Middle frontal gyrus (tissue), 1 donor: Measurements from ENCODE around the gene RBBP9.
A peak's percentile ranks its signal among the peaks of the same experiment; 100 is the strongest.
"Not testable (repeated sequence)": the region's sequence is repeated elsewhere in the genome, so short reads cannot be mapped to it uniquely, and the experiment has no call there.

Experiments used
- DNase-seq: peaks from one replicate; pipeline ENCODE4 v3.0.0-alpha.2; 2015; ENCODE audit warnings: low spot score; ENCODE audit errors: extremely low spot score

RBBP9 gene

DNA sequence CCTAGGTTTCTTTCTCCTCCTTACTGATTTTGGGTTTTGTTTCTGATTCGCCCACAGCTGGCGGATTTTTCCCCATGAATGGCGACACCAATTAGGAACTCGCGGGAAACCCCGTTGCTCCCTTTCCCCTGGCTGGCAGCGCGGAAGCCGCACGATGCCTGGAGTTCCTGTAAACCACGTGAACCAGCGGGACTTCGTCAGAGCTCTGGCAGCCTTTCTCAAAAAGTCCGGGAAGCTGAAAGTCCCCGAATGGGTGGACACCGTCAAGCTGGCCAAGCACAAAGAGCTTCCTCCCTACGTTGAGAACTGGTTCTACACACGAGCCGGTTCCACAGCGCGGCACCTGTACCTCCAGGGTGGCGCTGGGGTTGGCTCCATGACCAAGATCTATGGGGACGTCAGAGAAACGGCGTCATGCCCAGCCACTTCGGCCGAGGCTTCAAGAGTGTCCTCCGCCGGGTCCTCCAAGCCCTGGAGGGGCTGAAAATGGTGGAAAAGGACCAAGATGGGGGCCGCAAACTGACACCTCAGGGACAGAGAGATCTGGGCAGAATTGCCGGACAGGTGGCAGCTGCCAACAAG lies 7.5 kb upstream of the RBBP9 start:
- DNase-seq = no peak

DNA sequence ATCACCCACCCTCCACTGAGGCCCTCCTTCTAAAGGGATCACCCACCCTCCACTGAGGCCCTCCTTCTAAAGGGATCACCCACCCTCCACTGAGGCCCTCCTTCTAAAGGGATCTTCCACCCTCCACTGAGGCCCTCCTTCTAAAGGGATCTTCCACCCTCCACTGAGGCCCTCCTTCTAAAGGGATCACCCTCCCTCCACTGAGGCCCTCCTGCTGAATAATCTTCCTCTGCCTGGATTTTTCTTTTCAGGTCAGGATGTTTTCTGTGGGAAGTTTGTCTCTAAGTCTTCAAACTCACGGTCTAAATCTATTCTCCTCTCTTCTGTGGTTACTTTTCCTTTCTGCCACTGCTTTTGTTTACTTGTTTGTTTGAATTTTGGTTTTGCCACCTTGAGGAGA lies 4.6 kb upstream of the RBBP9 start:
- not testable (repeated sequence) for DNase-seq

DNA sequence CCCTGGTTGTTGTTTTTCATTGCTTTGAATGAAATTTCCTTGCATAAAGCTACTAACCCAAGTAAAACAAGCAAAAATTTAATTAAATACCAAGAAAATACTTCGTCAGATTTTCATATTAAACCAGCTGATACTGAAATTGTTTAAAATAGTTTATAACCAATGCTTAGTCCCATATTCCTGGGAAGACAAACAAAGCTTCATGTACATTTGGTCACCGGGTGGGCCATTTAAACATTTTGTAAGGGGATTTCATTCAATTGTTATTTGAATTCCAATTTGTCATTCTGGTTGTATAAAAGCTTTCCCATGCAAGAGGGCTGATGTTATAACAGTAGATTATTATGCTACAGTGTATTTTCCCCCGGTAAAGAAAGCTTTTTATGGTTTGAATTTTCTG lies 578 bp upstream of the RBBP9 start:
- no peak for DNase-seq

DNA sequence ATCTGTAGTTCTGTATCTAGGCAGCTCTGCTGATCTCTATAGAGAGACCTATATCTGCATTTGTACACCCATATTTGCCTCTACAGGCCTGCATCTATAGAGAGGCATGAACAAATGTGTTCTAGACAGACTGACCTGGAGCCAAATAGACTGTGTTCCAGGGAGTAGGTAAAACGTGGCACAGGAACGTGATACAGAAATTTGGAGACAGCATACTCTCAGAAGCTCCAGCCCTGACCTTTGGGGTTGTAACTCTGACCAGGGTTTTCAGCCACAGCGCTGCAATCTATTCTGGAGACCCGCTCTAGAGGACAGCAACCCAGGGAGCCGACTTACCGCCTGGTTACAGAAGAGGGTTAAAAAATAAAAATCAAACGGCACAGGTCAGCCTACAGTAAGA lies 983 bp downstream of the RBBP9 start:
- DNase-seq = no peak

DNA sequence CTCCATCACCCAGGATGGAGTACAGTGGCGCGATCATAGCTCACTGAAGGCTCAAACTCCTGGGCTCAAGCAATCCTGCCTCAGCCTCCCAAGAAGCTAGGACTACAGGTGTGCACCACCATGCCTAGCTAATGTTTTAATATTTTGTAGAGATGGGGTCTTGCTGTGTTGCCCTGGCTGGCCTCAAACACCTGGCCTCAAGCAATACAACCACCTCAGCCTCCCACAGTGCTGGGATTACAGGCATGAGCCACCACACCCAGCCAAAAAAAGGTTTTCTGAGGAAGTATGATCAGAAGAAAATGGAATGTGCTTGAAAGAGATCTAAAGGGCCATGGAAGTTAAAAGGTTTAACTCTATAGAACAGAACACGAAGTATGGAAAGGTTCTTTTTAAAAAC lies 8.7 kb downstream of the RBBP9 start:
- DNase-seq = no peak

DNA sequence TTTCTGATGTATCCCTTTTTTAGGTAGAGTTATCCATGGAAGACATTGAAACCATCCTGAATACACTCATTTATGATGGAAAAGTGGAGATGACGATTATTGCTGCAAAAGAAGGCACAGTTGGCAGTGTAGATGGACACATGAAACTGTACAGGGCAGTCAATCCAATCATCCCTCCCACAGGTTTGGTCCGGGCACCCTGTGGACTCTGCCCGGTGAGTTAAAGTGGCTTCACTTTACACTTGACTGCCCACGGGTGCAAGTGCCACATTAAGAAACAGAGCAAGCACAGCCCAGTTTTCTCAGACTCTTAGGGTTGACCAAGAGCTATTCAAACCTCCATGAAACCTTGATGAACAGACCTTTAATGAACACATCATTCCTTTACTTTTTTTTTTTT lies 15.4 kb downstream of the RBBP9 start:
- DNase-seq = no peak

DNA sequence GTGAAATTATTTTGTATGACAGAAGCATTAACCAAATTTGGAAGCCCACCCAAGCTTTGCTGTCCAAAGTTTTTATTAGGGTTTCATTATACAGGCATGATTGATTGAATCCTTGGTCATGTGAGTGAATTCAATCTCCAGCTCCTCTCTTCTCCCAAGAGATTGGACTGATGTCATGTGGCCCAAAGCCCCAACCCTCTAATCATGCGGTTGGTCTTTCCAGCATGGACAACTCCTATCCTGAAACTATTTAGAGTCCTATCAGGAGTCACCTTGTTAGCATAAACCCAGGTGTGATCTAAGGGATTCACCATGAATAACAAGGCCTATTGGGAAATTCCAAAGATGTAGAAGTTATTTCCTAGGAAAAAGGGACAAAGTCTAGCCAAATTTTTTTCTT lies 19.2 kb downstream of the RBBP9 start:
- no peak for DNase-seq

DNA sequence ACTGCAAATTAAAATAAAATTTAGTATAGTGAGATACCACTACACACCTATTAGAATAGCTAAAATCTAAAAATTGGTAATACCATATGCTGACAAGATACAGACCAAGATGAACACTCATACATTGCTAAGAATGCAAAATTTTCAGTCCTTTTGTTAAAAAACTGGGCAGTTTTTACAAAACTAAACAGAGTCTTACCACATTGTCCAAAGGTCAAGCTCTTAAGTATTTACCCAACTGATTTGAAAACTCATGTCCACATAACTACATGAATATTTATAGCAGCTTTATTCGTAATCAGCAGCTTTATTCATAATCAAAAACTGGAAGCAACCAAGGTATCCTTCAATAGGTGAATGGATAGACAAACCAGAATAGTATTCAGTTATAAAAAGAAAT lies 19.8 kb downstream of the RBBP9 start:
- no peak for DNase-seq

DNA sequence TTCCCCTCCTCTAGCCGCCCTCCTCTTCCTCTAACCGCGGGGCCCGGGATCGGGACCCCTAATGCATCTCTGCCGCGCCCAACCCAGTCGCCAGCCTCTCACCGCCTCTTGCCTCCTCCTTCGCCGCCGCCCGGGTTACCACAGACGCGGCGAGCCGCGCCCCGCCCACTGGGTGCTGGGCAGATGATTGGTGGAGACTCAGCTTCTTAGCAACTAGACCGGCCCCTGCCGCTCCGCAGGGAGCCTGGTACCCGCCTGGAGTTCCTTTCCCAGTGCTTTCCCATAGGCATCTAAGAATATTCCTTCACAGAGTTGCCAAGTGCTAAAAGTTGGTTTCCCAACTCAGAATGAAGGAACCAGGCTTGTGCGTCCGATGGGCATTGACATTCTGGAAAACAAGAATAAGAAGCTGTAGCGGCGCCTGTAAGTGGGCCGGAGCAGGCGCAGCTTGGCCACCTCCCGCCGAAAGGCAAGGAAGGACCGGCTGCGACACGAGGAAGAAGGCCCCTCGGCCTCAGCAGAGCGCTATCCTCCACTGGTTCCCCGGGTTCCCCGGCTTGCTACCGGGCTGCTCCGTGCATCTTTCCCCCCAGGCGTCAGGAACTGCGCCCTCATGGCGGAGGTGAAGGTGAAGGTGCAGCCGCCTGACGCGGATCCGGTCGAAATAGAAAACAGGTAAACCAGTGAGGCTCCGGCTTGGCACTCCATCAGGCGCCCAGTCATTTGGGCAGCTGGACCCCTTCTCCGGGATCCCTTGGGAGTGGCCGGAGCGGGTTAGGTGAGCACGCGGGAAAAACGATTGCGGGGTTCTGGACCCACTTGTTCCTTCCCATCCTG lies 29.9 kb downstream of the RBBP9 start, which contains the start of the genes DZANK1 and POLR3F:
Gene DZANK1, minus strand, starts transcription at position 137 of the 837 bp plus-strand sequence. CDS start 1,672 bp downstream, outside the sequence.
Gene POLR3F, plus strand, starts transcription at position 497 of the 837 bp plus-strand sequence. Its CDS starts 117 bp downstream, at position 614.
- peak; percentile 87 for DNase-seq

DNA sequence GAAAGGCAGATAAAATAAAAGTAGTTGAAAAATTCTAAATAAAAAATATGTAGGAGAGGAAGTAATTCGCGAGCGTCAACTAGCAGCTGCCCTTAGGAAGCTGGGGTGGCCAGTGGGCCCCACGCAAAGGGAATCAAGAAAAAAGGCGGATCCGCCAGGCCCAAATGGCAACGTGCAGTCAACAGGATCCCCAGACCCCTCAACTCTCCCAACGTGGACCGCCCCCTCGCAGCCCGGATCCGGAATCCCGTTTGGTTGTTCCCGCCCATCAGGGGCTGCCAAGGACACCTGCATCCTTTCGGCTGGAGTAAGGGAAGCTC lies 30.5 kb downstream of the RBBP9 start:
- no peak for DNase-seq

DNA sequence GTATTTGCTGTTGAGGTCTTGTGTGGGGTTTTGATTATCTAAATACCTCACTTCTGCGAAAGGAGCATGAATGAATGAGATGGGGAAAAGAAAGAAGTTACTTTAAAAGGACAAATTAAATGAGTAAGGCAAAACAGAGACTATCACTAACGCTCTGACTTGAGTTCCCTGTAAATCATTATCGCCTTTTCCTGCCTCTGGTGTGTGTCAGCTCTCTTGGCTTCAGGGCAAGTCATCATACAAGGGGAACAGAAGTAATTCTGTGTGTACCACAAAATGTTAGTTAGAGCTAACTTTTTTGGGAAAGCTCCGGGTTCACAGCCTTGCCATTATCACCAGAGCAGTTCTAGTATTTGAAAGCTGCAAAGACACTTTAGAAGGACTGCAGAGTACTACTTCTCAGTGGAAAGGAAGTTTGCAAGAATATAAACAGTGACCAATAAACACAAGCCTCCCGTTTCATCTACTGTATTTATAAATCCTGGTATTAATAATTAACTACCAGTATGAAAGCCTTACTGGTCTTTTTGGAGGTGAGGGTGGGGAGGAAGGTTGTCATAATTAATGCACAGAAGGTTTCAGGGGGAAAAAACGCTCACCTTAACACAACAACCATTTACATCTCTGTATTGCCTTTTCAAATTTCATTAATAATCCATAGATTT lies 31.4 kb downstream of the RBBP9 start:
- DNase-seq = no peak

DNA sequence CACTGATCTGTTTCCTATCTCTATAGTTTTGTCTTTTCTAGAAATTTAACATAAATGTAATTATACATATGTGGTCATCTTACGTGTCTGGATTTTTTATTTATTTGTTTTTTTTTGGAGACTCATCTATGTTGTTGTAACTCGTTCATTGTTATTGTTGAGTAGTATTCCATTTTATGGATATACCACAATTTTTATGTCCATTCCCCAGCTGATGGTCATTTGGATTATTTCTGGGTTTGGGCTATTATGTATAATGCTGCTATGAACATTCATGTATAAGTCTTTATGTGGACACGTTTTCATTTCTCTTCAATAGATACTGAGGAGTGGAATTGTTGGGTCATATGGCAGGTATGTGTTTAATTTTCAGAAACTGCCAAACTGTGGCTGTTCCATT lies 40.4 kb downstream of the RBBP9 start:
- no peak for DNase-seq

DNA sequence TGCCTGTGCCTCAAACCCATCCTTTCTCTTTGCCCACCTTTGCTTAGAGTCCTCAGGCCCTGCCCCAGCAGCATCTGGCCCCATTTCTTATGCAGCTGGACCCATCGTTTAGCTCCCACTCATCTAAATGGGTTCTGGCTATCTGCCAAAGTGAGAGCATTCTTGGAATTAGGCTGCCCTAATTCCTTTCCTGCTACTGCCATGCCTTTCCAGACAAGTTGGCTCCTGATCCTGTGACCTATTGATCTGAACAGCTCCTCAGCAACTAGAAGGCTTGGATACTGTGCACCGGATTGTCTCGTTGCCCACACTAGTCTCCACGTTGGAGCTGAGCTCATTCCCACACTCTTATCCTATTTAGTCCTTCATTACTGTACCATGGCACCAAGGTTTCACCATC lies 53.1 kb downstream of the RBBP9 start:
- no peak for DNase-seq

DNA sequence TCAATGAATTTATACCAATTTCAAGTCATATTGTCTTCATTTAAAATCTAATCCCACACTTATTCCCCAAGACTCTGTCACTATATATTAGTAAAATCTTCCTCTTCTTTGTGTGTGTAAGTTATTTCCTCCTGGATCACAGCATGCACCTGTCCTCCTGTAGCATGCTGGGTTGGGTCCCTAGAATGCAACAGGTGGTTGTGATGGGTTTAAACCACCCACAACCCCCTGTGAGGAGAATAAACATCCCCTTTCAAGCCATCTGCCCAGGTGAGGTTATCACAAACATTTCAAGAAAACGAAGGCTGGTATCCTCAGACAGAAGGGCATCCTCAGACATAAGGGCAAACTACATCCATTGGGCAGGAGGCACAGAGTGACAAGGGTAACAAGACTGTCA lies 56.6 kb downstream of the RBBP9 start:
- no peak for DNase-seq

DNA sequence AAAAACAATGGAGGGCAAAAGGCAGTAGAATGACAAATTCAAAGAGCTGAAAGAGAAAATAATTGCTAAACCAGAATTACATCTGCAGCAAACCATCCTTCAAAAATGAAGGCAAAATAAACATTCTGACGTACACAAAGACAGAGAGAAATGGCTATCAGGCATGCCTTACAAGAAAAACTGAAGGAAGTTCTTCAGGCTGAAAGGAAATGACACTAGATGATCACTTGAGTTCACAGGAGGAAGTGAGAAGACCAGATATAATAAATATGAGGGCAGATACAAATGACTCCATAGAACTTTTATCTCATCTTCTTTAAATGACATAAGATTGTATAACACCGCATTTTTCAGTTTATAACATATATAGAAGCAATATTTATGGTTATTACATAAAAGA lies 60.2 kb downstream of the RBBP9 start:
- DNase-seq = no peak
